WTC11 (cell line): ENCODE measurements around the gene CCR2. TPM values are rescaled to one million over a fixed set of nuclear protein-coding genes. Genes with fewer than 3 reads are reported as not detected.

Experiments
- ATAC-seq: fragments of 200-7000 bp; cut with Tn5 transposase; 2 replicates; pipeline ENCODE4 v1.10.0; 2021; ENCODE audit warnings: mild to moderate bottlenecking, moderate library complexity
- CTCF ChIA-PET: fragments of 300-600 bp; sonication (Branson Sonifier 250); formaldehyde crosslinking; loops from one replicate; lab custom pipeline; 2021; ENCODE audit warnings: antibody characterized with exemption; lab: Charles Lee
- POLR2A ChIA-PET: fragments of 350-600 bp; sonication (Branson Sonifier 250); formaldehyde crosslinking; loops from one replicate; lab custom pipeline; 2021; ENCODE audit warnings: antibody characterized with exemption; lab: Charles Lee
- DNase-seq: peaks from one replicate; pipeline ENCODE4 v3.0.0; 2021; ENCODE audit warnings: low spot score
- H3K27ac Mint-ChIP-seq: 2 replicates; pipeline ENCODE4 v1.8.0; 2021; ENCODE audit warnings: mixed read lengths
- H3K27me3 Mint-ChIP-seq: 2 replicates; pipeline ENCODE4 v1.8.0; 2021; ENCODE audit warnings: low read depth, mild to moderate bottlenecking, moderate library complexity, mixed read lengths
- H3K36me3 Mint-ChIP-seq: 2 replicates; pipeline ENCODE4 v1.8.0; 2021; ENCODE audit warnings: mixed read lengths
- H3K4me1 Mint-ChIP-seq: 2 replicates; pipeline ENCODE4 v1.8.0; 2022; ENCODE audit warnings: mixed read lengths
- H3K4me3 Mint-ChIP-seq: 2 replicates; pipeline ENCODE4 v1.8.0; 2021; ENCODE audit warnings: mild to moderate bottlenecking, moderate library complexity, mixed read lengths
- H3K9me3 Mint-ChIP-seq: 2 replicates; pipeline ENCODE4 v1.8.0; 2021; ENCODE audit warnings: mixed read lengths
- ELF4 ChIP-seq: sonication (generic); formaldehyde crosslinking; IDR thresholded peaks from 2 replicates; pipeline ENCODE4 v1.8.1; 2022; ENCODE audit warnings: low read depth, mild to moderate bottlenecking, moderate library complexity, missing genetic modification reagents
- EMX1 ChIP-seq: fragments of 250-450 bp; sonication (Bioruptor Pico); IDR thresholded peaks from 2 replicates; pipeline ENCODE4 v1.8.0; 2021; ENCODE audit warnings: mild to moderate bottlenecking
- ESRRA ChIP-seq: sonication (generic); formaldehyde crosslinking; IDR thresholded peaks from 2 replicates; pipeline ENCODE4 v1.8.1; 2022; ENCODE audit warnings: mild to moderate bottlenecking, missing genetic modification reagents, borderline replicate concordance
- FOXP1 ChIP-seq: sonication (generic); formaldehyde crosslinking; IDR thresholded peaks from 2 replicates; pipeline ENCODE4 v1.8.0; 2022; ENCODE audit warnings: missing genetic modification reagents, mild to moderate bottlenecking, moderate library complexity, borderline replicate concordance
- HMGA2 ChIP-seq: fragments of 250-450 bp; sonication (Bioruptor Pico); IDR thresholded peaks from 2 replicates; pipeline ENCODE4 v1.4.0; 2021; ENCODE audit warnings: mild to moderate bottlenecking, moderate library complexity
- MYBL2 ChIP-seq: sonication (generic); formaldehyde crosslinking; IDR thresholded peaks from 2 replicates; pipeline ENCODE4 v1.8.1; 2023; ENCODE audit warnings: mild to moderate bottlenecking, moderate library complexity, missing genetic modification reagents
- NFE2L1 ChIP-seq: sonication (generic); formaldehyde crosslinking; IDR thresholded peaks from 2 replicates; pipeline ENCODE4 v1.8.1; 2023; ENCODE audit warnings: missing genetic modification reagents
- NR3C1 ChIP-seq: sonication (generic); formaldehyde crosslinking; conservative IDR thresholded peaks from 2 replicates; pipeline ENCODE4 v1.8.1; 2023; ENCODE audit warnings: low read depth, mild to moderate bottlenecking, missing genetic modification reagents
- RORB ChIP-seq: fragments of 250-450 bp; sonication (Bioruptor Pico); IDR thresholded peaks from 2 replicates; pipeline ENCODE4 v1.9.0; 2021; ENCODE audit warnings: mild to moderate bottlenecking
- SOX15 ChIP-seq: fragments of 250-450 bp; sonication (Bioruptor Pico); IDR thresholded peaks from 2 replicates; pipeline ENCODE4 v1.9.0; 2021; ENCODE audit warnings: mild to moderate bottlenecking
- TP53 ChIP-seq: sonication (generic); formaldehyde crosslinking; IDR thresholded peaks from 2 replicates; pipeline ENCODE4 v1.8.1; 2023; ENCODE audit warnings: mild to moderate bottlenecking, missing genetic modification reagents
- ZNF138 ChIP-seq: sonication (generic); formaldehyde crosslinking; conservative IDR thresholded peaks from 2 replicates; pipeline ENCODE4 v1.8.1; 2022; ENCODE audit warnings: mild to moderate bottlenecking, moderate library complexity, missing genetic modification reagents
- ZNF317 ChIP-seq: sonication (generic); formaldehyde crosslinking; IDR thresholded peaks from 2 replicates; pipeline ENCODE4 v1.8.1; 2023; ENCODE audit warnings: low read depth, mild to moderate bottlenecking, moderate library complexity, missing genetic modification reagents, borderline replicate concordance
- total RNA-seq: library from RNA; stranded (reverse); gene quantifications from 3 replicates; pipeline ENCODE4 v1.2.3, GENCODE V29; 2021
- TF ChIP-seq, protein P1 (sequence below): fragments of 250-450 bp; sonication (Bioruptor Pico); IDR thresholded peaks from 2 replicates; pipeline ENCODE4 v1.9.0; 2021; ENCODE audit warnings: mild to moderate bottlenecking, borderline replicate concordance
- TF ChIP-seq, protein P2 (sequence below): fragments of 250-450 bp; sonication (Bioruptor Pico); conservative IDR thresholded peaks from 2 replicates; pipeline ENCODE4 v1.9.0; 2021; ENCODE audit warnings: mild to moderate bottlenecking
- TF ChIP-seq, protein P3 (sequence below): sonication (generic); formaldehyde crosslinking; IDR thresholded peaks from 2 replicates; pipeline ENCODE4 v1.8.1; 2022; ENCODE audit warnings: missing genetic modification reagents, borderline replicate concordance
- TF ChIP-seq, protein P4 (sequence below): fragments of 250-450 bp; sonication (Bioruptor Pico); IDR thresholded peaks from 2 replicates; pipeline ENCODE4 v1.9.0; 2021; ENCODE audit warnings: mild to moderate bottlenecking
- TF ChIP-seq, protein P5 (sequence below): sonication (generic); formaldehyde crosslinking; IDR thresholded peaks from 2 replicates; pipeline ENCODE4 v1.8.1; 2022; ENCODE audit warnings: low read depth, missing genetic modification reagents, borderline replicate concordance
- TF ChIP-seq, protein P6 (sequence below): fragments of 250-450 bp; sonication (Bioruptor Pico); IDR thresholded peaks from 2 replicates; pipeline ENCODE4 v1.8.0; 2021; ENCODE audit warnings: mild to moderate bottlenecking
- TF ChIP-seq, protein P7 (sequence below): sonication (generic); formaldehyde crosslinking; IDR thresholded peaks from 2 replicates; pipeline ENCODE4 v1.8.1; 2023; ENCODE audit warnings: mild to moderate bottlenecking, missing genetic modification reagents, moderate library complexity

The CCR2 gene
- total RNA-seq, 1 experiment from 2014 or later: not detected

DNA sequence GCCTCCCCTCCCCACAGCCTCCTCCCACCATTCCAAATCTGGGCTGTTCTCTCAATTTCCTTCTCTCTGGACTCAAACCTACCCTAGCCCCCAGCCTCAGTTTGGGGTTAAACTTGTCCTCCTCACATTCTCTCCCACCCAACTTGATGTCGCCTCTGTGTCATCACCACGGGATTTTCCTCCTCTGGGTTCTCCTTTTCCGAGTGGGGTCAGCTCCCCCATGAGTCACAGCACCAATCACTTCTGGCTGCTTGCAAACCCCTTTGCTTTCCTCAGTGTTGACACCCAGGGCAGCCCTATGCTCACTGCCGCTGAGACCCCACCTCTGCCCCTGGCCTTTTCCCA lies 52.5 kb downstream of the CCR2 start:
- no peaks in the 10 kb centered on the region for H3K36me3 Mint-ChIP-seq
- H3K4me3 Mint-ChIP-seq: no peak overlapping the region
- ChIA-PET CTCF (interaction anchor here (2.7 kb wide), 1 partner anchor 28 kb away, joined by 9 read pairs; no protein-coding TSS in a partner anchor), POLR2A (no interaction called here)
- peaks cover 5% of the 10 kb centered on the region for H3K9me3 Mint-ChIP-seq
- peaks cover 2% of the 10 kb centered on the region; the same call in 1 of the 2 replicates for H3K4me1 Mint-ChIP-seq
- no peak overlapping the region for H3K27ac Mint-ChIP-seq
- H3K27me3 Mint-ChIP-seq: no peaks in the 10 kb centered on the region
- DNase-seq: no peak
- TF ChIP-seq ELF4 (no peak), NFE2L1 (CRISPR knock-in tag) (no peak), FOXP1 (no peak), ZNF317 (no peak), TP53 (CRISPR knock-in tag) (no peak), MYBL2 (CRISPR knock-in tag) (no peak), ZNF138 (CRISPR knock-in tag) (no peak), ESRRA (CRISPR knock-in tag) (no peak)
- TF ChIP-seq, protein P1, sequence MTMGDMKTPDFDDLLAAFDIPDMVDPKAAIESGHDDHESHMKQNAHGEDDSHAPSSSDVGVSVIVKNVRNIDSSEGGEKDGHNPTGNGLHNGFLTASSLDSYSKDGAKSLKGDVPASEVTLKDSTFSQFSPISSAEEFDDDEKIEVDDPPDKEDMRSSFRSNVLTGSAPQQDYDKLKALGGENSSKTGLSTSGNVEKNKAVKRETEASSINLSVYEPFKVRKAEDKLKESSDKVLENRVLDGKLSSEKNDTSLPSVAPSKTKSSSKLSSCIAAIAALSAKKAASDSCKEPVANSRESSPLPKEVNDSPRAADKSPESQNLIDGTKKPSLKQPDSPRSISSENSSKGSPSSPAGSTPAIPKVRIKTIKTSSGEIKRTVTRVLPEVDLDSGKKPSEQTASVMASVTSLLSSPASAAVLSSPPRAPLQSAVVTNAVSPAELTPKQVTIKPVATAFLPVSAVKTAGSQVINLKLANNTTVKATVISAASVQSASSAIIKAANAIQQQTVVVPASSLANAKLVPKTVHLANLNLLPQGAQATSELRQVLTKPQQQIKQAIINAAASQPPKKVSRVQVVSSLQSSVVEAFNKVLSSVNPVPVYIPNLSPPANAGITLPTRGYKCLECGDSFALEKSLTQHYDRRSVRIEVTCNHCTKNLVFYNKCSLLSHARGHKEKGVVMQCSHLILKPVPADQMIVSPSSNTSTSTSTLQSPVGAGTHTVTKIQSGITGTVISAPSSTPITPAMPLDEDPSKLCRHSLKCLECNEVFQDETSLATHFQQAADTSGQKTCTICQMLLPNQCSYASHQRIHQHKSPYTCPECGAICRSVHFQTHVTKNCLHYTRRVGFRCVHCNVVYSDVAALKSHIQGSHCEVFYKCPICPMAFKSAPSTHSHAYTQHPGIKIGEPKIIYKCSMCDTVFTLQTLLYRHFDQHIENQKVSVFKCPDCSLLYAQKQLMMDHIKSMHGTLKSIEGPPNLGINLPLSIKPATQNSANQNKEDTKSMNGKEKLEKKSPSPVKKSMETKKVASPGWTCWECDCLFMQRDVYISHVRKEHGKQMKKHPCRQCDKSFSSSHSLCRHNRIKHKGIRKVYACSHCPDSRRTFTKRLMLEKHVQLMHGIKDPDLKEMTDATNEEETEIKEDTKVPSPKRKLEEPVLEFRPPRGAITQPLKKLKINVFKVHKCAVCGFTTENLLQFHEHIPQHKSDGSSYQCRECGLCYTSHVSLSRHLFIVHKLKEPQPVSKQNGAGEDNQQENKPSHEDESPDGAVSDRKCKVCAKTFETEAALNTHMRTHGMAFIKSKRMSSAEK (CRISPR knock-in tag): no peak
- TF ChIP-seq, protein P2, sequence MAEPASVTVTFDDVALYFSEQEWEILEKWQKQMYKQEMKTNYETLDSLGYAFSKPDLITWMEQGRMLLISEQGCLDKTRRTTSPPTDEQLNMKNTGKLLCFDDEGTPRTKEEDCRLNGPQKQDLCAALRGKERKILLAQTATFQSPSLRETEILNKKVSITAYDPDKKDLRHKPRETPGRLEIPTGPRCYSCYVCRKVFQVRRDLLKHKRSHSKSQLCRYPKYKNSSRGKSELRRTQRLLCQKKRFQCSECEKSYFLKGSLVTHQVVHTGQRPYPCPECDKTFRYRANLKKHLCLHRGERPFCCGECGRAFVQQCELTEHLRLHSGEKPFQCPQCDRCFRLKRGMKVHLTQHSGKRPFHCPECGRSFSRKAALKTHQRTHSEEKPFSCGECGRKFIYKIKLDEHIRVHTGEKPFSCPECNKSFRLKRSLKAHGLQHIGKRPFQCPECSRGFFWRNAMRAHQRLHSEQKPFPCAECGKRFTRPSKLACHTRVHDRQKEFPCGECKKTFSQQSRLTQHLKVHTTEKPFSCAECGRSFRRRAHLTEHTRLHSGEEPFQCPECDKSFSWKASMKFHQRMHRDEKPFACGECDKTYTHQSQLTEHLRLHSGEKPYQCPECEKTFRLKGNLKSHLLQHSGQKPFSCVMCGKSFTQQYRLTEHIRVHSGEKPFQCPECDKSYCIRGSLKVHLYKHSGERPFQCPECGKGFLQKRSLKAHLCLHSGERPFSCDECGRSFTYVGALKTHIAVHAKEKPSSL (CRISPR knock-in tag): no peak
- TF ChIP-seq, protein P3, sequence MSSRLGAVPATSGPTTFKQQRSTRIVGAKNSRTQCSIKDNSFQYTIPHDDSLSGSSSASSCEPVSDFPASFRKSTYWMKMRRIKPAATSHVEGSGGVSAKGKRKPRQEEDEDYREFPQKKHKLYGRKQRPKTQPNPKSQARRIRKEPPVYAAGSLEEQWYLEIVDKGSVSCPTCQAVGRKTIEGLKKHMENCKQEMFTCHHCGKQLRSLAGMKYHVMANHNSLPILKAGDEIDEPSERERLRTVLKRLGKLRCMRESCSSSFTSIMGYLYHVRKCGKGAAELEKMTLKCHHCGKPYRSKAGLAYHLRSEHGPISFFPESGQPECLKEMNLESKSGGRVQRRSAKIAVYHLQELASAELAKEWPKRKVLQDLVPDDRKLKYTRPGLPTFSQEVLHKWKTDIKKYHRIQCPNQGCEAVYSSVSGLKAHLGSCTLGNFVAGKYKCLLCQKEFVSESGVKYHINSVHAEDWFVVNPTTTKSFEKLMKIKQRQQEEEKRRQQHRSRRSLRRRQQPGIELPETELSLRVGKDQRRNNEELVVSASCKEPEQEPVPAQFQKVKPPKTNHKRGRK: no peak
- TF ChIP-seq, protein P4, sequence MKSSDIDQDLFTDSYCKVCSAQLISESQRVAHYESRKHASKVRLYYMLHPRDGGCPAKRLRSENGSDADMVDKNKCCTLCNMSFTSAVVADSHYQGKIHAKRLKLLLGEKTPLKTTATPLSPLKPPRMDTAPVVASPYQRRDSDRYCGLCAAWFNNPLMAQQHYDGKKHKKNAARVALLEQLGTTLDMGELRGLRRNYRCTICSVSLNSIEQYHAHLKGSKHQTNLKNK (CRISPR knock-in tag): no peak
- no peak for ATAC-seq

DNA sequence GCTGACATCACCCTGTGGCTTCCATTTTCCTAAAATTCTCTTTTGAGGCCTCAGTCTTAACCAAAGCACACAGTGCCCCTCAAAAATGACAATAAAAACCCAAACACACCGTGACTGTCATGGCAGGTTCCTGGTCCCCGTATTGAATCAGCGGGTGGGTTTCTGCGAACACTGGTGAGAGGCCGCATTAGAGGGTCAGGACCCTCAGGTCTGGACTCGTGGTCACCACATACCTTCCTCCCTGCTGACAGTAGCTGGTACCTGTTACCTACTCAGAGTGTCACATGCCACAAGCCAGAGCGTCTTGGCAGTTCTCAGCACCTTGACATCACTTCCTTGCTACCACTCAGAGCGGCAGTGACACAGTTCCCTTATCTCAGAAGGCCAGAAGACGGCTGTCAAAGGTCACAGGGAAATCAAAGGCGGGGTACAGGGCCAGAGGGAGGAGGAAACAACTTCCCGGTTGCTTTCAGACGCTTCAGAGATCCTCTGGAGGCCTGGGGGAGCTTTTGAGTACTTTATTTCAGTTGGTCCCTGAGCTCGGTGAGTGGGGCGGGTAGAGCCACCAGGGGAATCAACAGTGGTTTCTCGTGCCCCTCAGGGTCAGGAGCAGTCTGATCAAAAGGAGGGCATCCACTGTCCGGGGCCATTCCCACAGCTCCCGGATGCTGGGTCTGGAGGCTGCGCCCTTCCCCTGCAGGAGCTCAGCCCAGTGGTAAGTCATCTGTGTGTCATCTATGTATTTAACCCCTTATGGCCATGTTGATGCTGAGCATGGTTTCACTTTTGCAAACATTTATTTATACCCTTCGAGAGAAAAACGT lies 53.1 kb downstream of the CCR2 start, which contains the start of the genes CCR5AS and CCRL2:
Gene CCR5AS, minus strand, starts transcription at position 279 of the 824 bp plus-strand sequence.
Gene CCRL2, plus strand, starts transcription at position 472 of the 824 bp plus-strand sequence. CDS start 821 bp downstream, outside the sequence.
- ATAC-seq (no peak), DNase-seq (no peak)
- CTCF ChIA-PET: interaction anchor here (0.7 to 2.7 kb wide), 2 partner anchors 29 to 152 kb away, joined by 3 to 9 read pairs; no protein-coding TSS in a partner anchor
- Mint-ChIP-seq H3K36me3 (no peaks in the 10 kb centered on the region), H3K4me3 (no peak within 1 kb of the TSS), H3K4me1 (peaks cover 2% of the 10 kb centered on the region; the same call in 1 of the 2 replicates), H3K27me3 (no peaks in the 10 kb centered on the region), H3K9me3 (peaks cover 5% of the 10 kb centered on the region), H3K27ac (no peak within 1 kb of the TSS)
- POLR2A ChIA-PET: no interaction called here
- TF ChIP-seq, protein P5, sequence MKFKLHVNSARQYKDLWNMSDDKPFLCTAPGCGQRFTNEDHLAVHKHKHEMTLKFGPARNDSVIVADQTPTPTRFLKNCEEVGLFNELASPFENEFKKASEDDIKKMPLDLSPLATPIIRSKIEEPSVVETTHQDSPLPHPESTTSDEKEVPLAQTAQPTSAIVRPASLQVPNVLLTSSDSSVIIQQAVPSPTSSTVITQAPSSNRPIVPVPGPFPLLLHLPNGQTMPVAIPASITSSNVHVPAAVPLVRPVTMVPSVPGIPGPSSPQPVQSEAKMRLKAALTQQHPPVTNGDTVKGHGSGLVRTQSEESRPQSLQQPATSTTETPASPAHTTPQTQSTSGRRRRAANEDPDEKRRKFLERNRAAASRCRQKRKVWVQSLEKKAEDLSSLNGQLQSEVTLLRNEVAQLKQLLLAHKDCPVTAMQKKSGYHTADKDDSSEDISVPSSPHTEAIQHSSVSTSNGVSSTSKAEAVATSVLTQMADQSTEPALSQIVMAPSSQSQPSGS (CRISPR knock-in tag): no peak
- TF ChIP-seq SOX15 (no peak), HMGA2 (CRISPR knock-in tag) (no peak), NR3C1 (CRISPR knock-in tag) (no peak), RORB (CRISPR knock-in tag) (no peak), EMX1 (CRISPR knock-in tag) (no peak)
- TF ChIP-seq, protein P6, sequence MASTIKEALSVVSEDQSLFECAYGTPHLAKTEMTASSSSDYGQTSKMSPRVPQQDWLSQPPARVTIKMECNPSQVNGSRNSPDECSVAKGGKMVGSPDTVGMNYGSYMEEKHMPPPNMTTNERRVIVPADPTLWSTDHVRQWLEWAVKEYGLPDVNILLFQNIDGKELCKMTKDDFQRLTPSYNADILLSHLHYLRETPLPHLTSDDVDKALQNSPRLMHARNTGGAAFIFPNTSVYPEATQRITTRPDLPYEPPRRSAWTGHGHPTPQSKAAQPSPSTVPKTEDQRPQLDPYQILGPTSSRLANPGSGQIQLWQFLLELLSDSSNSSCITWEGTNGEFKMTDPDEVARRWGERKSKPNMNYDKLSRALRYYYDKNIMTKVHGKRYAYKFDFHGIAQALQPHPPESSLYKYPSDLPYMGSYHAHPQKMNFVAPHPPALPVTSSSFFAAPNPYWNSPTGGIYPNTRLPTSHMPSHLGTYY (CRISPR knock-in tag): no peak
- TF ChIP-seq, protein P7, sequence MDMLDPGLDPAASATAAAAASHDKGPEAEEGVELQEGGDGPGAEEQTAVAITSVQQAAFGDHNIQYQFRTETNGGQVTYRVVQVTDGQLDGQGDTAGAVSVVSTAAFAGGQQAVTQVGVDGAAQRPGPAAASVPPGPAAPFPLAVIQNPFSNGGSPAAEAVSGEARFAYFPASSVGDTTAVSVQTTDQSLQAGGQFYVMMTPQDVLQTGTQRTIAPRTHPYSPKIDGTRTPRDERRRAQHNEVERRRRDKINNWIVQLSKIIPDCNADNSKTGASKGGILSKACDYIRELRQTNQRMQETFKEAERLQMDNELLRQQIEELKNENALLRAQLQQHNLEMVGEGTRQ: no peak
